Activated T-cell treated with anti-CD3 and anti-CD28 coated beads, Interleukin-2, amount 50 U/mL, for 48 hours (primary cell): ENCODE results near the gene NAIF1.

ENCODE experiments used
- DNase-seq, 2 experiments: peaks; one replicate each; pipeline ENCODE4 v3.0.0-alpha.2; 2020

The NAIF1 gene

GRCh38 chr9:128101690-128102089 lies 34.6 kb upstream of the NAIF1 start:
- no peak for DNase-seq

- DNase-seq = no peak
Measured at GRCh38 chr9:128101231-128101661, 34.1 kb upstream of the NAIF1 start.

DNA sequence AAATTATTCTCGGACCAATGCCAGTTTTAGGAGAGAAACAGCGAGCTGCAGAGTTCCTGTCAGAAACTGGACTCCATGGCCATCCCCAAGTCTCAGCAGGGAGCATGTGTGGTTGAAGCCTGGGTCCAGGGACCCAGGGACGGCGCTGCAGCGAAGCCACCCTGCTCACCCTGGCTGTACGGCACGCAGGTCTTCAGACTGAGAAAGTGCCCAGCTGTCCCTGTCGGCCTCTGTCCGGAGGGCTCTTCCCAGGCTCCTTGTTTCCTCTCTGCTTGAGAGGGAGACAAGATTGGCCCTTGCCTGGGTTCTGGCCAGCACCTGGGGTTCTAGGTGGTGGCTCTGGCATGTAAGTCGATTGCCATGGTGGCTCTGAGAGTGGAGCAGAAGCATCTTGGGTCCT lies 33.5 kb upstream of the NAIF1 start:
- DNase-seq = no peak

- DNase-seq = no peak
Measured at GRCh38 chr9:128099932-128100491, 32.9 kb upstream of the NAIF1 start.

DNA sequence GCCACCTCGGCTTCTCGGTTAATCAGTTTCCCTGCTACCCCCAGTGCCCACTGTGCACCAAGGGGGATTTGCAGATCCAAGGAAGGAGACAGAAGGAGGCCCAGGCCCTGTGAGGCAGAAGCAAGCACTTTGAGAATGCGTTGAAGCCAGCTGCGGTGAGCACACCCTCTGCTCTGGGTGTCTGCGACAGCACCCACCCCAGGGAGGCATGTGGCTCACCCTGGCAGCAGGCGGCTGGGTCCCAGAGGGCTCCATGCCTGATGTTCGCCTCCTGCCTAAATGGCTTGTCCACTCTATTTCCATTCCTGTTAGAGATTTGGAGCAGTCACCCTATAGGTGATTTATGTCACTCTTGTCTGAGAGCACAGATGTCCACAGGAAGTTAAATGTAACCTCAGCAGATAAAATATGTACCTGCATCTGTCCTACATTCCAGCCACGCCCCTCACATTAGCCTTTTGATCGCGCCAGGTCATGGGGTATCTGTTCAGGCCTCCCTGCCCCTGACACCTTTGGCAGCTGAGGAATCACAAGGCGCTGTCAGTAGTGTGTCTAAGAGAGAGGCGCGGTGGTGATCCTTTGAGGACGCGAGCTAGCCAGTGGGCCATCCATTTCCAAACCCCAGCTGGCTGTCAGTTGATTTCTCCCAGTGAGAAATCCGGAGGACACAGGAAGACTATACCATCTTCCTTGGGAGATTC lies 32.3 kb upstream of the NAIF1 start:
- DNase-seq = no peak

DNA sequence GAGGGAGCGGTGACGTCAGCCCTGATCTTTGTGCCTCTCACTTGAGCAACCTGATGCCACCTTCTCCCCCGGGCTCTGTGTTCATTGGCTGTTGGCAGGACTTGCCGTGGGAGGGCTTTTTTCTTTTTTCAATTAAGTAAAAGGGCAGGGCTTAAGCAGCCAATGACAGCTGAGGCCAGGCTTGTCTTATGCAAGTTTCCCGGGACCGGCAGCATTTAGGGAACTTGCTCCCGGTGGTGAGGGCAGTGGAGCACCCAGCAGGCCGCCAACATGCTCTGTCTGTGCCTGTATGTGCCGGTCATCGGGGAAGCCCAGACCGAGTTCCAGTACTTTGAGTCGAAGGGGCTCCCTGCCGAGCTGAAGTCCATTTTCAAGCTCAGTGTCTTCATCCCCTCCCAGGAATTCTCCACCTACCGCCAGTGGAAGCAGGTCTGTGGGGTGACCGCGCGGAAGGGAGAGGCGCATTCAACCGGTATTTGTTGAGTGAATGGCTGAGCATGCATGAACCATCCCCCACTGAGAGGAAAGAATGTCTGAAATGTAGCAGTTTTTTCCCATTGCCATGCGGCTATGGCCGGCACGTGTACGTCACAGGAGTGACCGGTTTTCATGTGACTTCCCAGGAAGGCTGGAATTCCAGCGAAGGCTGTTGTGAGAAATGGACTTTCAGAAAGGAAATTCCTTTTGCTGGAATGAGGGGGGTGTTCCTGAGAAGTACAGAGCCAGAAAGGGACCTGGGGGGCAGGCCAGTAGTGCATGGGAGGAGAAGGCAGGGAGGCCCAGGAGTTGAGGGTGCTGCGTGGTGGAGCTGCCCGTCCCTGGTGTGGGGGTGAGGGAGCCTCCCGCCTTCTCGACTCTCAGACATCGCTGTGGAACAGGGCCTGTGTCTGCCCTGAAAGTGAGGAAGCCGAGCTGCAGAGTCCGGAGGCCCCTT lies 31.4 kb upstream of the NAIF1 start:
- DNase-seq = peak; percentile 77 to 82

DNA sequence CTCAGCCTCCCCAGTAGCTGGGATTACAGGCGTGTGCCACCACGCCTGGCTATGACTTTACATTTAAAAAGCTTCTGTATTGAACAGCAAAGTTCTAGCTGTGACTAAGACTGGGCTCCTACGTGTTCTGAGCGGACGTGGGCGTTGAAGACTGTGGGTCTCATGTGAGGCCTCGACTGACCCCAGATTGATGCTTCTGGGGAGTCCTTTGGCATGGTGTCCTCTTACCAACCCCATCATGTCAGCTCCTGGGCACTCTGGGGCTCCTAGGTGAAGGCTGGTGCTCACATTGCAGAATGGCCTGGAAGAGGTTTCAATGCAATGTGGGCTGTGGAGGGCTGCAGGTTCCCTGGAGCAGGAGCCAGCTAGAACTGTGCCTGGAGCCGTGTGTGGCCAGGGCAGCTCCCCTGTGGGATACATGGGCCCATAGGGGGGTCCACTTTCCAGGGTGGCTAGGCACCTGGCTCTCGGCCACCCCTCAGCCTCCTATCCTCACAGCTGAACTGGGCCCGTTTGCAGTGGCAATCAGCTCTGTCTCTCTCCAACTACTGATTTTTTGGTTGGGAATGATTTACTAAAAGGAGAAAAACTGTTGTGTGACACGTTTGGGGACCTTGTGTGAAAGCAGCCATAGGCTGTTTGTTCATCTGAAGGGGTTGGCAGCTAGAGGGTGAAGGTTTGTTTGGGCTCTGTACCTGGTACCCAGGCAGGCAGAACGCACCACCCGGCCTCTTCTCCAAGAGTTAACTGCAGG lies 30.6 kb upstream of the NAIF1 start:
- DNase-seq = peak; percentile 46 to 51

GRCh38 chr9:128096616-128097536 lies 29.8 kb upstream of the NAIF1 start:
- DNase-seq = no peak

DNA sequence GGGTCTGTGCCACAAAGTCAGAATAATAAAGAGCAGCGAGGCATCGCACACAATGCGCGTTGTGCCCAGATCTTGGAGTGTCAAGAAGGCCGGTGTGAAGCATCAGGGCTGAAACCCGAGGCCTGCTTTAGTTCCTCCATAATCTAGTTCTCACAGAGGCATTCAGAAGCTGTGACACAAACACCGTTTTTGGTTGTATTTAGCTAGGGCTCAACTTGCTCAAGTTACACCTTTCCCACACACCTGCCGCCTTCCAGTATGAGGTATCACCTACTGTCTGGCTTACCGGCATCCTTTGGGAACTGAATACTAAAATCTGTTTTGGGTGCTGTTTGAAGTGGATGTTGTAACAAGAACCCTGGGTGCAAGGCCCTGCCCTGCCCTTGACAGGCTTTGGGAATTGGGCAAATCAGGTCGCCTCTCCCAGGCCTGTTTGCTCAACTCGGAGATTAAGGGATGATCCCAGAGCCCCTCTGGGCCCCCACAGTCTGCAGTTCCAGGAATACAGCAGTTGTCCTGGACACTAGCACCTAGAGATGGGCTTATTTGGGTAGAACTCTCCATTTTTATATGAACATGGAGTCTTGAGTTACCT lies 27.9 kb upstream of the NAIF1 start:
- DNase-seq = no peak

GRCh38 chr9:128094166-128094949 lies 27.2 kb upstream of the NAIF1 start:
- DNase-seq = peak; percentile 87 to 89

- DNase-seq = no peak
Measured at GRCh38 chr9:128093011-128093410, 25.9 kb upstream of the NAIF1 start.

- DNase-seq = no peak
Measured at GRCh38 chr9:128092199-128092977, 25.3 kb upstream of the NAIF1 start.

- DNase-seq = no peak
Measured at GRCh38 chr9:128091571-128091970, 24.5 kb upstream of the NAIF1 start.

GRCh38 chr9:128091144-128091543 lies 24.0 kb upstream of the NAIF1 start:
- no peak for DNase-seq

- DNase-seq = no peak
Measured at GRCh38 chr9:128089299-128089698, 22.2 kb upstream of the NAIF1 start.

GRCh38 chr9:128088253-128088945 lies 21.3 kb upstream of the NAIF1 start:
- DNase-seq = no peak

- DNase-seq = no peak
Measured at GRCh38 chr9:128087262-128087661, 20.1 kb upstream of the NAIF1 start.

- no peak for DNase-seq
Measured at GRCh38 chr9:128085943-128086342, 18.8 kb upstream of the NAIF1 start.

DNA sequence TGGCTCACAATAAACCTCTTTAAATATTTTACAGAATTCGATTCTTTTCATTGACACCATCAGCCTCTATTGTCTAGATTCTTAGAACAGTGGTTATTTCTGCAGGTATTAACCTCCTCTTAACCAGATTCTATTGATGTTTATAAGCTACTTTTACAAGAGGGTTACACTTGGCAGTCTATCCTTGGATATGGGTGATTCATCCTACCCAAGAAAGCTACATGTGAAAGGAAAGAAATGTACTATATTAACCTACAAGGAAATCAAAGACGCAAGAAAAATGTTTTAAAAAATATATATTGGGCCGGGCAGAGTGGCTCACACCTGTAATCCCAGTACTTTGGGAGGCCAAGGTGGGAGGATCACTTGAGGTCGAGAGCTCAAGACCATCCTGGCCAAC lies 17.6 kb upstream of the NAIF1 start:
- no peak for DNase-seq
